ENCODE results near the gene CD244. TPM values are rescaled to one million over a fixed set of nuclear protein-coding genes. Genes with fewer than 3 reads are reported as not detected.

The CD244 gene
- total and polyA plus RNA-seq, 2 donors (not counting 3 experiments of a cell fraction or from before 2014, with no cell fraction given) = not detected

DNA sequence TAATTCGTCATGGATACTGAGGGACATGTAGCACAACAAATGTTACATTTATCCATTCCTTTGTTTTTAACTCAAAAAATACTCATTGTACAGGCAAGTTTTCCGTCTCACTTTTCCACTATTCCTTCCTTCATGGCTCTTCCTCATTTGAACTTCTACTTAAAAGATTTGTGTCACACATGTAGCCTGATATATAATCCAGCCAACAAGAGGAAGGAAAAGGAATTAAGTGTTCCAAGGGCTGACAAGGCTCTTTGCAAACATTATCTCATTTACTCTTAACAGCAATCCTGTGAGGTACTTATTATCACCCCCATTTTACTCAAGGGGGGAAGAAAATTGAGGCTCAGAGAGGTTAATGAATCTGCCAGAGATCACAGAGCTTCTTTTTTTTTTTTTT is 22.9 kb downstream of the CD244 start:
- Histone ChIP-seq H3K27ac (ENCODE audit: insufficient read depth, low read depth, low read length) (no peak overlapping the region), H3K9ac (replicated peaks; ENCODE audit: extremely low read depth, insufficient read depth, low read length) (no peak overlapping the region), H3K9me1 (replicated peaks; ENCODE audit: control insufficient read depth, extremely low read depth, insufficient read depth, low read length) (no peaks in the 10 kb centered on the region), H2AFZ (ENCODE audit: low read depth, low read length) (no peak overlapping the region), H3K9me3 (replicated peaks; ENCODE audit: control insufficient read depth, insufficient read depth, low read length) (no peaks in the 10 kb centered on the region), H3K79me2 (ENCODE audit: control insufficient read depth, insufficient read depth, low read length) (no peaks in the 10 kb centered on the region), H3K4me1 (ENCODE audit: control insufficient read depth, extremely low read depth, insufficient read depth, low read length) (no peaks in the 10 kb centered on the region), H4K20me1 (replicated peaks; ENCODE audit: control insufficient read depth, extremely low read depth, insufficient read depth, low read length) (no peaks in the 10 kb centered on the region), H3K27me3 (ENCODE audit: control insufficient read depth in 2 of 2, insufficient read depth in 2 of 2, low read length in 2 of 2) (no peaks in the 10 kb centered on the region), H3K4me3 (replicated peaks in 1 of 3; ENCODE audit: insufficient read depth in 1 of 3, low read depth in 1 of 3, low read length in 3 of 3) (no peak overlapping the region), H3K36me3 (ENCODE audit: control insufficient read depth in 2 of 2, extremely low read depth in 1 of 2, insufficient read depth in 2 of 2, low read length in 2 of 2) (no peaks in the 10 kb centered on the region), H3K4me2 (ENCODE audit: insufficient read depth, low read length) (no peak overlapping the region)
- no peak for DNase-seq (ENCODE audit: low read depth, low spot score)
- intact Hi-C loops (cut with micrococcal nuclease) = no loop called here
- TF ChIP-seq POLR2AphosphoS5 (IDR thresholded peaks at IDR 0.05; ENCODE audit: insufficient read depth, low read depth, low read length) = no peak
- dilution Hi-C loops (cut with MboI; ENCODE audit: extremely low pct_ligation_motif_present, low sequenced_read_pairs) = no loop called here
- BruUV-seq (replicated peaks) = no TSS peak
- POLR2A ChIA-PET = no interaction called here
- no peak for FAIRE-seq
- CTCF ChIA-PET = no interaction called here

DNA sequence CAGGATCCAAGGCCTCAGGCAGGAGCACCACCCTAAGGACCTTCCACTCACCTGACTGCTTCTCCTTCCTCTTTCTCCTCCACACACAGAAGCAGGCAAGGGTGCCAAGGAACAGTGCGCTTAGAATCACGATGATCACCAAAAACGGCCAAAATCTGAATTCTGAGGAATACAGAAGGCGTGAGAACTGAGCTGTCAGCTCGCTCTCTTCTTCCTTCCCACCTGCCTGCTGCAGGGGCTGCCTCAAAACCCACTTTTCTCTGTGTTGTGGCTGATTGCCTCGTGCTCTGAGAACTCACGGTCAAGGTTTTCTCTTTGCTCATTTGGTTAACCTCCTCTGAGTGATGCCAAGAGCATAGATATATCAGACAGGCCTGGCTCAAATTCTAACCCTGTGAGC is 23.8 kb downstream of the CD244 start:
- BruUV-seq (replicated peaks) = no TSS peak
- no peaks in the 10 kb centered on the region for H3K79me2 ChIP-seq (ENCODE audit: control insufficient read depth, insufficient read depth, low read length)
- ChIA-PET POLR2A (no interaction called here), CTCF (interaction anchor here (1.3 kb wide), 1 partner anchor 152 kb away, joined by 3 read pairs; no protein-coding TSS in a partner anchor)
- no peaks in the 10 kb centered on the region for H3K27me3 ChIP-seq (ENCODE audit: control insufficient read depth in 2 of 2, insufficient read depth in 2 of 2, low read length in 2 of 2)
- H3K9me1 ChIP-seq (replicated peaks; ENCODE audit: control insufficient read depth, extremely low read depth, insufficient read depth, low read length) = no peaks in the 10 kb centered on the region
- H3K36me3 ChIP-seq (ENCODE audit: control insufficient read depth in 2 of 2, extremely low read depth in 1 of 2, insufficient read depth in 2 of 2, low read length in 2 of 2) = no peaks in the 10 kb centered on the region
- FAIRE-seq (no peak), DNase-seq (ENCODE audit: low read depth, low spot score) (no peak)
- dilution Hi-C loops (cut with MboI; ENCODE audit: extremely low pct_ligation_motif_present, low sequenced_read_pairs) = no loop called here
- TF ChIP-seq MYC (IDR thresholded peaks at IDR 0.05; ENCODE audit: low read depth, low read length) = no peak
- TF ChIP-seq, protein P1, sequence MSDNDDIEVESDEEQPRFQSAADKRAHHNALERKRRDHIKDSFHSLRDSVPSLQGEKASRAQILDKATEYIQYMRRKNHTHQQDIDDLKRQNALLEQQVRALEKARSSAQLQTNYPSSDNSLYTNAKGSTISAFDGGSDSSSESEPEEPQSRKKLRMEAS (IDR thresholded peaks at IDR 0.05; ENCODE audit: insufficient read depth, insufficient read length) = no peak
- H3K9ac ChIP-seq (replicated peaks; ENCODE audit: extremely low read depth, insufficient read depth, low read length) = no peak overlapping the region
- no peaks in the 10 kb centered on the region for H4K20me1 ChIP-seq (replicated peaks; ENCODE audit: control insufficient read depth, extremely low read depth, insufficient read depth, low read length)
- intact Hi-C loops (cut with micrococcal nuclease) = no loop called here
- no peaks in the 10 kb centered on the region for H3K4me1 ChIP-seq (ENCODE audit: control insufficient read depth, extremely low read depth, insufficient read depth, low read length)
- no peaks in the 10 kb centered on the region for H3K9me3 ChIP-seq (replicated peaks; ENCODE audit: control insufficient read depth, insufficient read depth, low read length)
- H3K27ac ChIP-seq (ENCODE audit: insufficient read depth, low read depth, low read length) = no peak overlapping the region
- H3K4me2 ChIP-seq (ENCODE audit: insufficient read depth, low read length) = no peak overlapping the region
- no peak overlapping the region for H2AFZ ChIP-seq (ENCODE audit: low read depth, low read length)
- H3K4me3 ChIP-seq (replicated peaks in 1 of 3; ENCODE audit: insufficient read depth in 1 of 3, low read depth in 1 of 3, low read length in 3 of 3) = no peak overlapping the region

Measured in endothelial cell of umbilical vein (primary cell).